Right lobe of liver (tissue), 4 donors: ENCODE data around the gene RANBP2.
"Not testable (repeated sequence)": the region's sequence is repeated elsewhere in the genome, so short reads cannot be mapped to it uniquely, and the experiment has no call there.

Experiments
- POLR2A ChIP-seq: fragments of 450-650 bp; IDR thresholded peaks from one replicate; pipeline ENCODE4 v1.6.1; 2017; ENCODE audit warnings: antibody characterized with exemption, mild to moderate bottlenecking
- TF ChIP-seq, protein P1 (sequence below), 4 donors: fragments of 200-600 bp in 3 of 4; fragments of 450-650 bp in 1 of 4; IDR thresholded peaks; one replicate each; pipeline versions ENCODE4 v1.5.1 to v1.8.0; 2016 to 2022; ENCODE audit warnings: antibody characterized with exemption in 4 of 4, mild to moderate bottlenecking in 2 of 4
- donor health status: DM: no; HTN: no; CAD: no.
- donor health status: DM: no; HTN: no; CAD: no.
- donor health status: DM: no; HTN: yes; CAD: no.

DNA sequence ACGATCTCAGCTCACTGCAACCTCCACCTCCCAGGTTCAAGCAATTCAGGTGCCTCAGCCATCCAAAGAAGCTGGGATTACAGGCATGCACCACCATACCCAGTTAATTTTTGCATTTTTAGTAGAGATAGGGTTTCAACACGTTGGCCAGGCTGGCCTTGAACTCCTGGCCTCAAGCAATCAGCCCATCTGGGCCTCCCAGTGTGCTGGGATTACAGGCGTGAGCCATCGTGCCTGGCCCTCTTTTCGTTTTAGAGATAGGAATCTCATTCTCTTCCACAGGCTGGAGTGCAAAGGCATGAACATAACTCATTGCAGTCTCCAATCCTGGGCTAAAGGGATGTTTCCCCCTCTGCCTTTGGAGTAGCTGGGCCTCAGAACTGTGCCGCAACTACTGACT, 2.3 kb upstream of the RANBP2 start:
- TF ChIP-seq, protein P1, sequence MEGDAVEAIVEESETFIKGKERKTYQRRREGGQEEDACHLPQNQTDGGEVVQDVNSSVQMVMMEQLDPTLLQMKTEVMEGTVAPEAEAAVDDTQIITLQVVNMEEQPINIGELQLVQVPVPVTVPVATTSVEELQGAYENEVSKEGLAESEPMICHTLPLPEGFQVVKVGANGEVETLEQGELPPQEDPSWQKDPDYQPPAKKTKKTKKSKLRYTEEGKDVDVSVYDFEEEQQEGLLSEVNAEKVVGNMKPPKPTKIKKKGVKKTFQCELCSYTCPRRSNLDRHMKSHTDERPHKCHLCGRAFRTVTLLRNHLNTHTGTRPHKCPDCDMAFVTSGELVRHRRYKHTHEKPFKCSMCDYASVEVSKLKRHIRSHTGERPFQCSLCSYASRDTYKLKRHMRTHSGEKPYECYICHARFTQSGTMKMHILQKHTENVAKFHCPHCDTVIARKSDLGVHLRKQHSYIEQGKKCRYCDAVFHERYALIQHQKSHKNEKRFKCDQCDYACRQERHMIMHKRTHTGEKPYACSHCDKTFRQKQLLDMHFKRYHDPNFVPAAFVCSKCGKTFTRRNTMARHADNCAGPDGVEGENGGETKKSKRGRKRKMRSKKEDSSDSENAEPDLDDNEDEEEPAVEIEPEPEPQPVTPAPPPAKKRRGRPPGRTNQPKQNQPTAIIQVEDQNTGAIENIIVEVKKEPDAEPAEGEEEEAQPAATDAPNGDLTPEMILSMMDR (IDR thresholded peaks at IDR 0.05): not testable (repeated sequence)
- not testable (repeated sequence) for TF ChIP-seq POLR2A
